ENCODE measurements around the gene TCF4. TPM values are rescaled to one million over a fixed set of nuclear protein-coding genes. Genes with fewer than 3 reads are reported as not detected.
A peak's percentile ranks its signal among the peaks of the same experiment; 100 is the strongest.

The TCF4 gene
- total RNA-seq, 1 experiment from 2014 or later: 104 TPM

- H3K4me1 Mint-ChIP-seq: peaks cover 79% of the 10 kb centered on the region
- peak overlapping the region; percentile 58 for H3K27ac Mint-ChIP-seq
- CTCF ChIA-PET: interaction anchor here (2.0 kb wide), 1 partner anchor 23 kb away, joined by 11 read pairs; no protein-coding TSS in a partner anchor
- TF ChIP-seq ZNF425 (CRISPR knock-in tag; conservative IDR thresholded peaks at IDR 0.05) (no peak), AFF4 (CRISPR knock-in tag; IDR thresholded peaks at IDR 0.05; ENCODE audit: borderline replicate concordance) (no peak), ZSCAN18 (CRISPR knock-in tag; IDR thresholded peaks at IDR 0.05) (no peak), E2F1 (CRISPR knock-in tag; IDR thresholded peaks at IDR 0.05) (no peak), CBFB (CRISPR knock-in tag; IDR thresholded peaks at IDR 0.05; ENCODE audit: low read depth) (no peak), ZNF138 (CRISPR knock-in tag; conservative IDR thresholded peaks at IDR 0.05) (no peak), ZNF671 (CRISPR knock-in tag; IDR thresholded peaks at IDR 0.05) (no peak), HMGA2 (CRISPR knock-in tag; IDR thresholded peaks at IDR 0.05) (no peak), ZNF317 (CRISPR knock-in tag; IDR thresholded peaks at IDR 0.05; ENCODE audit: borderline replicate concordance, low read depth) (no peak), MYBL2 (CRISPR knock-in tag; IDR thresholded peaks at IDR 0.05) (no peak), ZNF532 (CRISPR knock-in tag; IDR thresholded peaks at IDR 0.05; ENCODE audit: borderline replicate concordance) (no peak), AR (CRISPR knock-in tag; IDR thresholded peaks at IDR 0.05) (no peak), ZNF281 (CRISPR knock-in tag; IDR thresholded peaks at IDR 0.05) (no peak), TP53 (CRISPR knock-in tag; IDR thresholded peaks at IDR 0.05) (no peak), OVOL2 (CRISPR knock-in tag; IDR thresholded peaks at IDR 0.05; ENCODE audit: borderline replicate concordance) (no peak)
Observed at GRCh38 chr18:55407774-55408535, 180.0 kb downstream of the TCF4 start.

More at GRCh38 chr18:55407774-55408535, 180.0 kb downstream of the TCF4 start:
- H3K36me3 Mint-ChIP-seq: no peaks in the 10 kb centered on the region
- POLR2A ChIA-PET: no interaction called here
- no peak for ATAC-seq
- H3K27me3 Mint-ChIP-seq (ENCODE audit: low read depth): no peaks in the 10 kb centered on the region
- H3K4me3 Mint-ChIP-seq: no peak overlapping the region
- DNase-seq (ENCODE audit: low spot score): no peak
- no peaks in the 10 kb centered on the region for H3K9me3 Mint-ChIP-seq

All from WTC11 (cell line).